ENCODE measurements around the gene LRRC28. TPM values are rescaled to one million over a fixed set of nuclear protein-coding genes. Genes with fewer than 3 reads are reported as not detected.

The LRRC28 gene
- total RNA-seq, 1 donor = 27.6 TPM

- peak; percentile 64 for DNase-seq (ENCODE audit: low read depth)
- no peak for TF ChIP-seq CTCF (IDR thresholded peaks at IDR 0.05; ENCODE audit: insufficient read depth, low read depth, low read length)
These were observed 38.9 kb upstream of the LRRC28 start for GRCh38 chr15:99212406-99212805.

GRCh38 chr15:99213187-99213811, 38.0 kb upstream of the LRRC28 start:
- H3K4me3 ChIP-seq (ENCODE audit: low read depth, low read length) = no peak overlapping the region
- peak; percentile 76 for DNase-seq (ENCODE audit: low read depth)
- peak; percentile 90 for TF ChIP-seq CTCF (IDR thresholded peaks at IDR 0.05; ENCODE audit: insufficient read depth, low read depth, low read length)

More at GRCh38 chr15:99212406-99212805, 38.9 kb upstream of the LRRC28 start:
- H3K4me3 ChIP-seq (ENCODE audit: low read depth, low read length) = no peak overlapping the region

- no peak for TF ChIP-seq CTCF (IDR thresholded peaks at IDR 0.05; ENCODE audit: insufficient read depth, low read depth, low read length)
- no peak for DNase-seq (ENCODE audit: low read depth)
- H3K4me3 ChIP-seq (ENCODE audit: low read depth, low read length) = no peak overlapping the region
These were observed 26.7 kb upstream of the LRRC28 start for GRCh38 chr15:99224372-99225214.

- H3K4me3 ChIP-seq (ENCODE audit: low read depth, low read length) = no peak overlapping the region
- no peak for DNase-seq (ENCODE audit: low read depth)
- no peak for TF ChIP-seq CTCF (IDR thresholded peaks at IDR 0.05; ENCODE audit: insufficient read depth, low read depth, low read length)
These were observed 24.5 kb upstream of the LRRC28 start for GRCh38 chr15:99226802-99227201.

GRCh38 chr15:99228120-99228770, 23.0 kb upstream of the LRRC28 start:
- no peak for DNase-seq (ENCODE audit: low read depth)
- no peak for TF ChIP-seq CTCF (IDR thresholded peaks at IDR 0.05; ENCODE audit: insufficient read depth, low read depth, low read length)
- no peak overlapping the region for H3K4me3 ChIP-seq (ENCODE audit: low read depth, low read length)

GRCh38 chr15:99230867-99231266, 20.4 kb upstream of the LRRC28 start:
- no peak for TF ChIP-seq CTCF (IDR thresholded peaks at IDR 0.05; ENCODE audit: insufficient read depth, low read depth, low read length)
- H3K4me3 ChIP-seq (ENCODE audit: low read depth, low read length) = no peak overlapping the region
- DNase-seq (ENCODE audit: low read depth) = no peak
